Epithelial cell of esophagus (primary cell): ENCODE data around the gene SPIRE1.

Experiments used
- DNase-seq: peaks from one replicate; pipeline ENCODE4 v3.0.0; 2010; ENCODE audit warnings: low read depth
- H3K4me3 ChIP-seq: 2 replicates; pipeline ENCODE4 v1.5.1; 2011; ENCODE audit warnings: mild to moderate bottlenecking, low read length, control low read depth
- CTCF ChIP-seq: IDR thresholded peaks from 2 replicates; pipeline ENCODE4 v1.5.1; 2011; ENCODE audit warnings: low read depth, mild to moderate bottlenecking, low read length, control low read depth, inconsistent platforms; ENCODE audit not compliant: insufficient read depth; ENCODE audit errors: missing control alignments

SPIRE1 gene

GRCh38 chr18:12592597-12593127, 65.2 kb downstream of the SPIRE1 start:
- H3K4me3 ChIP-seq: no peak overlapping the region
- no peak for TF ChIP-seq CTCF
- DNase-seq: no peak

DNA sequence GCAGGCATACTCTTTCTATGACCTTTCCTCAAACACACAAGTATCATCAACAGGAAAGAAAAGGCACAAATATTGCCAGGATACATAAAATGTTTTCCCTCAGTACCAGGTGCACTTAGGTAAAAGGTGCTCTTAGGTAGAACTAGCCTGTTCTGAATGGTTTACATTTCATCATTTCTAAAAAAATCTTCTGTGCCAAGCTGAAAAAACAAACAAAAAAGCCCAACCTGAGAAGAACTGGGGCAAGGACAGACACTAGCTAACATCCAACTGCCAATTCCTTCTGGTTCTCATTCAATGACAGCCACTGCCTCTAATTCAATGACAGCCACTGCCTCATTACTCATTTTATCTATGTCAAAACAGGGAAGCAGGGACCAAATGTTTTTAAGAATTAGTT, 68.5 kb downstream of the SPIRE1 start:
- no peak for TF ChIP-seq CTCF
- no peak for DNase-seq

GRCh38 chr18:12586956-12587355, 71.0 kb downstream of the SPIRE1 start:
- no peak overlapping the region for H3K4me3 ChIP-seq
- DNase-seq: no peak
- TF ChIP-seq CTCF: no peak

More for the DNA sequence above, 68.5 kb downstream of the SPIRE1 start:
- H3K4me3 ChIP-seq: no peak overlapping the region

DNA sequence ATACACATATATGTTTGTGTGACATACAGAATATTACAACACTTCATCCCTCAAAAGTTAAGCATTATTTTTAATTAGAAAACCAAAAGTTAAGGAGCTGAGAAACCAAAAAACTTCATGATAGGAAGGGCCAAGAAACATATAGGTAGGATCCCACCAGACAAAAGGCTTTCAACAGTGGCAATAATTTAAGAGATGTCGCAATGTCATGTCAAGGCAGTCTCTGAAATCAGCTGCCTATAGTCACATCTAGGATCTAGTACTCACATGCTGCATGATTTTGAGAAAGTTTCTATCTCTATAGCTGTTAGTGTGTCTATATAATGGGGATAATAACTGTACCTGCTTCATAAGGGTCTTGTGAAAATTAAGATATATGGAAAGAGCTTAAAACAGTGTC, 72.7 kb downstream of the SPIRE1 start:
- TF ChIP-seq CTCF: no peak
- DNase-seq: no peak
- no peak overlapping the region for H3K4me3 ChIP-seq

- TF ChIP-seq CTCF: no peak
- no peak for DNase-seq
- no peak overlapping the region for H3K4me3 ChIP-seq
Measured at GRCh38 chr18:12580630-12581342, 77.1 kb downstream of the SPIRE1 start.

DNA sequence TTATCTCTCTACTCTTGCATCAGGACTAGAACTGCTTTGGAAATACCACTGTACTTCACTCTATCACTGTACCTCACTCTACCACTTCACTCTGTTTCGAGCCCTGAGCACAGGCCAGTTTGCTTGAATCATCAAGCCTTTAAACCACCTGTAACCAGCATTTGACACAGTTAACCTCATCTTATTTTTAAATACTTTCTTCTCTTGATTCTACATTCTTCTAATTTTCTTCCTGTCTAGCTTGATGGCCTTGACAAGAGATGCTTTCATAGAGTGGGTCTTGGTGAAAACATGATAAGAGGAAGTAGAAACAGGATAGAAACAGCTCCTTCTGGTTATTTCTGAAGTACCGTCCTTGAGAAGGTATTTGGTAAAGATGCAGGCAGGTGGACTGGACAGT, 78.1 kb downstream of the SPIRE1 start:
- no peak for TF ChIP-seq CTCF
- H3K4me3 ChIP-seq: no peak overlapping the region
- no peak for DNase-seq

DNA sequence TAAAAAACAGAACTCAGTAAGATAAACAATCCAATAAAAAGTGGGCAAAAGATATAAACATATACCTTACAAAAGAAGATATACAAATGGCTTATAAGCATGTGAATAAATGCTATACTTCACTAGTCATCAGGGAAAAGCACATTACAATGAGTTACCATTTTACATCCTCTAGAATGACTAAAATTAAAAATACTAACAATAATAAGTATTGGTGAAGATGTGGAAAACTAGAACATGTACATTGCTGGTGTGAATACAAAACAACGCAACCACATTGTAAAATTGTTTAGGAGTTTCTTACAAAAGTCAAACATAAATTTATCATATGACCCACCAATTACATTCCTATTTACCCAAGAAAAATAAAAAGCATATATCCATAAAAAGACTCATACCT, 80.1 kb downstream of the SPIRE1 start:
- DNase-seq: no peak
- TF ChIP-seq CTCF: no peak
- H3K4me3 ChIP-seq: no peak overlapping the region
